Activated CD4-positive, alpha-beta T cell treated with anti-CD3 and anti-CD28 coated beads for 1 hour (primary cell): ENCODE results near the gene ATP8B4.
"Not testable (repeated sequence)": the region's sequence is repeated elsewhere in the genome, so short reads cannot be mapped to it uniquely, and the experiment has no call there.

Source experiments
- DNase-seq: peaks from one replicate; pipeline ENCODE4 v3.0.0-alpha.2; 2020

The ATP8B4 gene

GRCh38 chr15:50003786-50004334 is 115.2 kb downstream of the ATP8B4 start:
- peak; percentile 14 for DNase-seq

- DNase-seq, result no peak
Measured at GRCh38 chr15:49991587-49991986, 127.4 kb downstream of the ATP8B4 start.

- DNase-seq, result no peak
Measured at GRCh38 chr15:49990835-49991545, 128.0 kb downstream of the ATP8B4 start.

- no peak for DNase-seq
Measured at GRCh38 chr15:49989498-49989897, 129.5 kb downstream of the ATP8B4 start.

GRCh38 chr15:49988766-49989165 is 130.3 kb downstream of the ATP8B4 start:
- no peak for DNase-seq

- DNase-seq, result no peak
Measured at GRCh38 chr15:49987896-49988295, 131.1 kb downstream of the ATP8B4 start.

GRCh38 chr15:49987198-49987785 is 131.7 kb downstream of the ATP8B4 start:
- no peak for DNase-seq

- no peak for DNase-seq
Measured at GRCh38 chr15:49986326-49986725, 132.7 kb downstream of the ATP8B4 start.

- no peak for DNase-seq
Measured at GRCh38 chr15:49985463-49985862, 133.6 kb downstream of the ATP8B4 start.

GRCh38 chr15:49984436-49984835 is 134.6 kb downstream of the ATP8B4 start:
- DNase-seq, result no peak

- DNase-seq, result no peak
Measured at GRCh38 chr15:49982584-49982983, 136.4 kb downstream of the ATP8B4 start.

- no peak for DNase-seq
Measured at GRCh38 chr15:49979705-49980382, 139.2 kb downstream of the ATP8B4 start.

- no peak for DNase-seq
Measured at GRCh38 chr15:49978121-49978520, 140.9 kb downstream of the ATP8B4 start.

- DNase-seq, result no peak
Measured at GRCh38 chr15:49977306-49977705, 141.7 kb downstream of the ATP8B4 start.

GRCh38 chr15:49964551-49964950 is 154.5 kb downstream of the ATP8B4 start:
- DNase-seq, result no peak

GRCh38 chr15:49964061-49964460 is 155.0 kb downstream of the ATP8B4 start:
- DNase-seq, result no peak

GRCh38 chr15:49963033-49963772 is 155.8 kb downstream of the ATP8B4 start:
- DNase-seq, result not testable (repeated sequence)

GRCh38 chr15:49962044-49962602 is 156.9 kb downstream of the ATP8B4 start:
- DNase-seq, result no peak

GRCh38 chr15:49953421-49953820 is 165.6 kb downstream of the ATP8B4 start:
- no peak for DNase-seq

- no peak for DNase-seq
Measured at GRCh38 chr15:49946681-49947080, 172.4 kb downstream of the ATP8B4 start.

GRCh38 chr15:49934487-49934886 is 184.5 kb downstream of the ATP8B4 start:
- DNase-seq, result no peak

- DNase-seq, result no peak
Measured at GRCh38 chr15:49927189-49927861, 191.7 kb downstream of the ATP8B4 start.
